Ammon's horn (tissue), 1 donor: ENCODE results near the gene CRX.
"Not testable (repeated sequence)": the region's sequence is repeated elsewhere in the genome, so short reads cannot be mapped to it uniquely, and the experiment has no call there.

ENCODE experiments used
- DNase-seq: peaks from one replicate; pipeline ENCODE4 v3.0.0-alpha.2; 2016; ENCODE audit warnings: low spot score

Gene CRX

DNA sequence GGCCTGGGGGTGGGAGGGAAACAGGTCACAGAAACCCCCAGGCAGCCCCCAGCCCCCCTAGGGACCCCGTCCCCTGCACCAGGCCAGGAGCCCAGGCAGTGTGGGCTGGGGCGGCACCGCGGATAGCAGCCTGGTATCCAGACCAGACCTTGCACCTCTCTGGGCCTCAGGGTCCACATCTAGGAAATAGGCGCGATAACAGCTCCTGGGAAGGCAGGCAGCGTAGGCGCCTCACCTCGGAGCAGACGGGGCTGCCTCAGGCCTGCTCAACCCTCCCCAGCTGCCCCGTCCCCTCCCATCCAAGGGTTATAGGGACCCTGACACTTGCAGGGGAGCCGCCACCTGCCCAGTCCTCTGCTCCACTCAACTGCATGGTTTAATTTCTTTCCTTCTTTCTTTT is 18.1 kb upstream of the CRX start:
- not testable (repeated sequence) for DNase-seq

DNA sequence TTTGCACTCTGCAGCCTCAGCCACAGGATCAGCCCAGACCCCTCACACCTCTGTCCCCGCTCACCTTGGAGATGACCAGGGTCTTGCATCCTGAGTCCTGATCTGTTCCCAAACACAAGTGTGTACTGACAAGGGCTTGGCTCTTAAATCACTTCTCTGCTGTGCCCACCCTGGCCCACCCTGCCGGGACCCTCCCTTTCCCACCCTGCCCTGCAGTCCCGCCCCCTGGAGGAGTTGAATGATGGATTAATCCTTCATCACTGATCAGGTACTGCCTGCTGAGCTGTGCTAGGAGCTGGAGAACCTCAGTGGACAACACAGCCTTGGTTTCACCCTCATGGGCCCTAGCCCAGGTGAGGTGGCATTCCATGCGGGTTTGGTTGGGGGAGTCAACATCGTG is 17.3 kb upstream of the CRX start, which contains the start of gene TPRX1:
TPRX1 (minus strand) TSS at position 101 of the 400 bp plus-strand sequence; CDS start at position 89, 12 bp downstream.
- not testable (repeated sequence) for DNase-seq

DNA sequence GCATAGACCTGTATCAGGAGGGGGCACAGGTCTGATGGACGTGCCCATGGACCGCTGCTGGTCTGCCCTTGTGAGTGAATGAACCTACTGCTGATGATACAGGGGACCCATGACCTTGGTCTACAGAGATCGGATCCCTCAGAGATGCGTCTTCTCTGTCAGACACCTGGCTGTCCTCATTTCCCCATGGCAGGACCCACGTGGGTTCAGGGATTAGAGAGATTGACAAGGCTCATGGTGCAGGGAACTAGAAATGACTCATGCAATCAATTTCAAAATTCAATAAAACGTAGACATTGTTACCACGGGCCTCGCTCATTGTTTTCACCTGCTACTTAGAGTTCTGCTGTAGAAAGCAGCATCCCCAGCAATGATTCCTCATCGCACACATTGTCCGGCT is 16.4 kb upstream of the CRX start:
- no peak for DNase-seq

DNA sequence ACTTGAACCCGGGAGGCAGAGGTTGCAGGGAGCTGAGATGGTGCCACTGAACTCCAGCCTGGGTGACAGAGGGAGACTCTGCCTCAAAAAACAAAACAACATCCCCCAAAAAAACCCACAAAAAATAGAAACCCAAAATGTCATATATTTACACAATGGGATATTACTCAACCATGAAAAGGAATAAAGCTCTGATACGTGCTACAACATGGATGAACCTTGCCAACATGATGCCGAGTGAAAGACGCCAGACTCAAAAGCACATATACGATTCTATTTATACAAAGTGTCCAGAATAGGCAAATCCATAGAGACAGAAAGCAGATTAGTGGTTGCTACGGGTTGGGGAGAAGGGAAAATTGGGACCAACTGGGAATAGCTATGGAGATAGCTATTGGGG is 15.3 kb upstream of the CRX start:
- DNase-seq = no peak

DNA sequence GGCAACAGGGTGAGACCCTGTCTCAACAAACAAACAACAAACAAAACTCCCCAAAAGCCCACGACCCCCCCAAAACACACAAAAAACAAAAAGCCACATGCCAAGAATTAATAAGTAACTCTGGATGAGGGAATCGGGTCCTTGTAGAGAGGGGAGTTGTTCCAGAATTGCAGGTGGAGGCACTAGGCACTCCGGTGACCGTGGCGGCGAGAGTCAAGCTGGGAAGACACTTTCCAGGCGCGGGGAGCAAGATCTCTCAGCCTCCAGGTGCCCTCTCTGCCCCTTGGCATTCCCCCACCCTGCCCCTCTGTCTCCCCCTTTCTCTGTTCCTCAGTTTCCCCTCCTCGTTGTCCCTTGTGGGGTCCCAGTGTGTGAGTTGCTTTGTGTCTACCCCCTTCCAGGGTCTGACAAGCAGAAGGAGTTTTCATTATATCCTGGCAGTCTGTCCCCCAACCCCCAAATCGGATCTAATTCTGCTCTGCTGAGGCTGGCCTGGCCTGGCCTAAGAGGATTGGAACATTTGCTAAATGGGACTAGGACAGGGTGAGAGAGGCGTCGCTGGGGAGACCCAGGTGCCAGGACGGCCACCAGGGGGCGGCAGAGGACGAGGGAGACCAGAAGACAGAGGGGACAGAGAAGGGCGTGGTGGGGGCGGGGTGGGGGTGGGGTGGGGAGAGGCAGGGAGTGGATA is 8.3 kb upstream of the CRX start:
- peak; percentile 46 for DNase-seq

DNA sequence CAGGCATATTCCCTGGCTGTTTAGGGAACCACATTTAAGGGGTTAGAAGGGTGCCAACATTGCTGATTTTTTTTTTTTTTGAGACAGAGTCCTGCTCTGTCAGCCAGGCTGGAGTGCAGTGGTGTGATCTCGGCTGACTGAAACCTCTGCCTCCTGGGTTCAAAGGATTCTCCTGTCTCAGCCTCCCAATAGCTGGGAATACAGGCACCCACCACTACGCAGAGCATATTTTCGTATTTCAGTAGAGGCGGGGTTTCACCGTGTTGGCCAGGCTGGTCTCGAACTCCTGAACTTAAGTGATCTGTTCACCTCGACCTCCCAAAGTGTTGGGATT is 7.8 kb upstream of the CRX start:
- no peak for DNase-seq

DNA sequence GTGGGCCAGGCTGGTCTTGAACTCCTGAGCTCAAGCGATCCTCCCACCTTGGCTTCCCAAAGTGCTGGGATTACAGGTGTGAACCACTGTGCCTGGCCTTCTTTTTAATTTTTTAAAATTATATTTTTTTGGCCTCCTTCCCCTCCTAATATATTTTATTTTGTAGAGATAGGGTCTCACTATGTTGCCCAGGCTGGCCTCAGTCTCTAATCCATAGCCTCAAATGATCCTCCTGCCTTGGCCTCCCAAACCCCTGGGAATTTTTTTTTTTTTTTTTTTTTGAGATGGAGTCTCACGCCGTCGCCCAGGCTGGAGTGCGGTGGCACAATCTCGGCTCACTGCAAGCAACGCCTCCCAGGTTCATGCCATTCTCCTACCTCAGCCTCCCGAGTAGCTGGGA is 5.5 kb upstream of the CRX start:
- not testable (repeated sequence) for DNase-seq

DNA sequence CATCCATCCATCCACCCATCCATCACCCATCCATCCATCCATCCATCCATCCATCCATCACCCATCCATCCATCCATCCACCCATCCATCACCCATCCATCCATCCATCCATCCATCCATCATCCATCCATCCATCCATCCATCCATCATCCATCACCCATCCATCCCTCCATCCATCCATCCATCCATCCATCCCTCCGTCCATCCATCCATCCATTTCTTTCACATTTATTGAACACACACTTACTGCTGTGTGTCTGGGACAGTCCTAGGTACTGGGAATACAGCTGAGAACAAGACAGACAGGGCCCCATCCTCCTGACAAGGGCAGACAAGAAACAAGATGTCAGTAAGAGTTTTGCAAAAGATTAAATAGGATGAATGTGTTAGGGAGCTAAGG is 3.5 kb upstream of the CRX start:
- not testable (repeated sequence) for DNase-seq

DNA sequence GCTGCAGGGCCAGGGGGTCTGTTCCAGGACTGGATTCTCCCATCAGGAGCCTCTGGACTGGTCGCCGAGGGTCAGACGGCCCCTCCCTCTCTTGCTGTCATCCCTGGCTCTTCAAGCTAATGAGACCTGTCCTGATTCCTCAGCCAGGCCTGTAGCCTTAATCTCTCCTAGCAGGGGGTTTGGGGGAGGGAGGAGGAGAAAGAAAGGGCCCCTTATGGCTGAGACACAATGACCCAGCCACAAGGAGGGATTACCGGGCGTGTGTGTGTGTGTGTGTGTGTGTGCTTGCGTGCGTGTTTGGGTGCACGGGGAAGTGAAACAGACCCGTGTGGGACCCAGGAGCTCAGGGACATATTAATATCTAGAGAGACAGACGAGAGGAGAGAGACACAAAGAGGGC is 1.9 kb upstream of the CRX start:
- no peak for DNase-seq

DNA sequence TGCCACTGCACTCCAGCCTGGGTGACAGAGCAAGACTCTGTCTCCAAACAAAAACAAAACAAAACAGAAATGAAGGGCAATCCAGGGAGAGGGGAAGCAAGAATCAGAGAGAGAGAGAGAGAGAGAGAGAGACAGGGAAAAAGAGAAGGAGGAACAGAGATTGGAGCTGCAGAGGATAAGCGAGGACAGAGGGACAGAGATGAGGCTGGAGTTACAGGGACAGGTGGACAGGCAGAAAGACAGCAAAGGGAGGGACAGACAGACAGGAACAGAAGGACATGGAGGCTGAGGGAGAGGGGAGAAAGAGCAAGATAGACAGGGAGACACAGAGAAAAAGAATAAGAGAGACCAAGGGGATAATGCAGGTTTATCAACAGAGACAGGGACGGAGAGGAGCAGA is 1.3 kb upstream of the CRX start:
- no peak for DNase-seq

DNA sequence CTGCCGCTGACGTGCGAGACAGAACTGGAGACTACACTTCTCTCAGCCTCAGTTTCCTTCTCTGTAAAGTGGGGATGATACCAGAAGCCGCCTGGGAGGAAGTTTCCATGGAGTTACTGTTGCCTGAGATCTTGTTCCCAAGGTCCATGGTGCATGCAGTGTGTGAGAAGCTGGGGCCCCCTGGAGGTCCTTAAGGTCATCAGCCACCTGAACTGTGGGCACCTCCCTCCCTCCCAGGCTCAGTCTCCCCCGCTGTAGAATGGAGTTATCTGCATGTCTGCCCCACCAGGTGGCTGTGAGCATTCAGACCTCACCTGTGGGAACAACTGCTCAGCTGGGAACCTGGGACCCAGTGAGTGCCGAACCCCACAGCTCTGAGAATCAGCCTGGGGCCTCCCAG is 2.7 kb downstream of the CRX start:
- DNase-seq = no peak

DNA sequence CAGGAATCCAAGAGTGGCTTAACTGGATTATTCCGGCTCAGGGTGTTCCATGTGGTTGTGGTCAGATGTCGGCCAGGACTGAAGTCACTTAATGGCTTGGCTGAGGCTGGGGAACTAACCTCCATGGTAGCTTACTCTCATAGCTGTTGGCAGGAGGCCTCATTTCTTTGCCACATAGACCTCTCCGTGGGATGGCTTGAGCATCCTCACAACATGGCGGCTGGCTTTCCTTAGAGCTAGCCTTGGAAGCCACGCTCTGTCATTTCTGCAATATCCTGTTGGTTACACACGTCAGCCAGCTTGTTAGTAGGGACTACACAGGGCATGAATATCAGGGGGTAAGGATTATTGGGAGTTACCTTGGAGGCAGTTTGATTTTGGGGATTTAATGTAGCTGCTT is 5.1 kb downstream of the CRX start:
- DNase-seq = no peak

DNA sequence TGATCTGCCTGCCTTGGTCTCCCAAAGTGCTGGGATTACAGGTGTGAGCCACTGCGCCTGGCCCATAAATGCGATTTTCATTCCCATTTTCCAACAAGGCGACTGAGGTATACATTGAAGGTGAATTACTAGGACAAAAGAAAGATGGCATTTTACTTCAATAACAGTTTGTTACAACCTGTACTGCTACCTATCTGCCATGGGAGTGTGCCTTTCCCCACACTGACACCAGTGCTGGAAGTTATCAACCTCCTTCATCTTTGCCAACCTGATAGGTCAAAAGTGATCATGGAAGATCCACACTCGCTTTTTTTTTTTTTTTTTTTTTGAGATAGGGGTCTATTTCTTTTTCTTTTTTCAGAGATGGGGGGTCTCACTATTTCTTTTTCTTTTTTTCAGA is 11.0 kb downstream of the CRX start:
- DNase-seq = no peak

DNA sequence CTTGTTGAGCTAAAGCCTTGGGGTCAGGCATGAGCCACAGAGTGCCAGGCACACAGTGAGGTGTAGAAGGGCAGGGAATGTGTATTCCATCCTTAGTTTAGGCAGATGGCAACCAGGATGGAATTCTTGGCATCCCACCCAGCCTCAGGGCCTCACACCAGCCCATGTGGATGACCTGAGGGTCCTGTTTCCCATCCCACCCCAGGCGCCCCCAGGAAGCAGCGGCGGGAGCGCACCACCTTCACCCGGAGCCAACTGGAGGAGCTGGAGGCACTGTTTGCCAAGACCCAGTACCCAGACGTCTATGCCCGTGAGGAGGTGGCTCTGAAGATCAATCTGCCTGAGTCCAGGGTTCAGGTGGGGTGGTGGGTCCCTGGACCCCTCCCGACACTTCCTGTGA is 14.3 kb downstream of the CRX start:
- no peak for DNase-seq

DNA sequence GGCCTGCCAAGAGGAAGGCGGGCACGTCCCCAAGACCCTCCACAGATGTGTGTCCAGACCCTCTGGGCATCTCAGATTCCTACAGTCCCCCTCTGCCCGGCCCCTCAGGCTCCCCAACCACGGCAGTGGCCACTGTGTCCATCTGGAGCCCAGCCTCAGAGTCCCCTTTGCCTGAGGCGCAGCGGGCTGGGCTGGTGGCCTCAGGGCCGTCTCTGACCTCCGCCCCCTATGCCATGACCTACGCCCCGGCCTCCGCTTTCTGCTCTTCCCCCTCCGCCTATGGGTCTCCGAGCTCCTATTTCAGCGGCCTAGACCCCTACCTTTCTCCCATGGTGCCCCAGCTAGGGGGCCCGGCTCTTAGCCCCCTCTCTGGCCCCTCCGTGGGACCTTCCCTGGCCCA is 17.7 kb downstream of the CRX start:
- no peak for DNase-seq

DNA sequence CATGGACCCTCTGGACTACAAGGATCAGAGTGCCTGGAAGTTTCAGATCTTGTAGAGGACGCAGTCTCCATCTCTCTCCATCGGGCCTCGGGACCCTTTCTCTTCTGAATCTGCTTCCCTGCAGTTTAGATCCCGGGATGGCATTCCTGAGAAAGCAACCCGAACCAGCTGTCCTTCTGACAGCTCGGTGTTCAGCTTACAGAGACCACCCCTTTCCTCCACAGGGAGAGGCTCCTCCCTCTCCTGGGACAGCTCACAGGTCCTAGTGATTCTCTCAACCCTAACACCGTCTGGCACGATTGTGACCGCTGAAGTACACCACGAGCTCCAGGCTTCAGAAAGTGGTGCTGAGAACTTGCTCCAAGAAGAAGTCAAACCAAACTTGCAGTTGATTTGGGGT is 18.2 kb downstream of the CRX start:
- no peak for DNase-seq

DNA sequence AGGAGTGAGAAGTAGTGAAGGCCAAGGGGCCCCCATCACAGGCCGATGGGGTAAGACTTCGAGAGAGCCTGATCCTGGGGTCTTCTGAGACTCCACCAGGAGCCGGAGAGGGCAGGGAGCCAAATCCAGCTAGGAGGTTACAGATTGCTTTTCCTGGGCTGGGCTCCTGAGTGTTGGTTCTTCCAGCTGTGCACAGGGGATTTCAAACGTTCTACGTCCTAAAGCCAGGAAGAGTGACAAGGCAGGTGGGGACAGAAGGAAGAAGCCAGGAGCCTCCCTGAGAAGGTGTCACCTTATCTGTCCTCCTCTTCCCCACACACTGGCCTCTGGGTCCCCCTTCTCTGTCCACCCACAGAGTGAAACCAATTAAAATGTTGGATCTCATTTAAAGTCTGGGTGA is 21.2 kb downstream of the CRX start:
- DNase-seq = no peak

DNA sequence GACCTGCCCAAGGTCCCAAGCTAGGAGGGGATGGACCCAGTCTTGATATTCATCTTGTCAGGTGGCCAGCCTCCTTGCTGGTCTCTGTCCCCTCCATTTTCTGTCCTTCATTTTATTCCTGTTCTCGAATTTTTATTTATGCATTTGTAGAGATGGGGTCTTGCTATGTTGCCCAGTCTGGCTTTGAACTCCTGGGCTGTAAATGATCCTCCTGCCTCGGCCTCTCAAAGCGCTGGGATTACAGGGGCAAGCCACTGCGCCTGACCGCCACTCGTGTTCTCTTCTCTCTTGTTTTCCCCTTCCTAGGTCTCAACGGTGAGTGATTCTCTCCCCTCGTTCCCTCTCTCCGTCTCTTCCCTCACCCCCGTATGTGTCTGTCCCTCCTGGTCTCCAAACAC is 26.7 kb downstream of the CRX start:
- no peak for DNase-seq

DNA sequence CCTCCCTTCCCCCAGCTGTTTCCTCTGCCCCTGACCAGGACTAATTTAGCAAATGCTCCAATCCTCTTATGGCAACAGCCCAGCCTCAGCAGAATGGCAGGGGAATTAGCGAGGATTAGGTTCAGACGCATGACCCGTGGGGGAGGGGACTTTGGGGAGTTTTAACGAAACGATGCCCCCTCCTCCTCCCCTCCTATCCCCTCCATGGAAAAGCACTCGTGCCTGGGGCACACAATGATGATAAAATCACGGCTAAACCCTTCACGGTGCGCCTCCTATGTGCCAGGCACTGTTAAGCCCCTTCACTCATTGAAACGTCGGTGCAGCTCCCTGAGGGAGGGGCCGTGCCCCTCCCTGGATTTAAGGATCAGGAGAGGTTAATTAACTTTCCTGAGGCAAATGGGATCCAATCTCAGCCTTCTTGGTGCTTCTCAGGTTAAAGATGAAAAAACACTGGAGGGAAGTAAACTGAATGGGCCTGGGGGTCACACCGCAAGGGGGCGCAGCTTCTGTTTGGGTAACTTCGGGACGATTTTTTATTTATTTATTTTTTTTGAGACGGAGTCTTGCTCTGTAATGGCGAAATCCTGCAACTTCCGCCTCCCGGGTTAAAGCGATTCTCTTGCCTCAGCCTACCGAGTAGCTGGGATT is 27.2 kb downstream of the CRX start:
- no peak for DNase-seq

DNA sequence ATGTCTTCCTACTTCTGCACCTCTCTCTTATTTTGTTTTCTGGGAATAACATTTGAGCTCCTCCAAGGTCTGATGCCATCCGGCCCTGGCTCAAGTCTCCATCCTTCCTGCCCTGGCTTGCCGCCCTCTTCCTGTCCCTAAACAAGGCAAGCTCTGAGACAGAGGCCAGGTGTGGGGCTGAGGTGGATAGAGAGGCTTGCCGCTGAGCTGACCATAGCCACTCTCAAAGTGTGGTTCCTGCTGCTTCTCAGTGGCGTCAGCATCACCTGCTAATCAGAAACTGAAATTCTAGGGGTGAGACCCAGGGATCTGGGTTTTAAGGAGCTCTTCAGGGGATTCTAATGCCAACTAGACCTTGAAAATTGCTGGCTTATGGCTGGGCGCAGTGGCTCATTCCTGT is 31.3 kb downstream of the CRX start:
- no peak for DNase-seq

DNA sequence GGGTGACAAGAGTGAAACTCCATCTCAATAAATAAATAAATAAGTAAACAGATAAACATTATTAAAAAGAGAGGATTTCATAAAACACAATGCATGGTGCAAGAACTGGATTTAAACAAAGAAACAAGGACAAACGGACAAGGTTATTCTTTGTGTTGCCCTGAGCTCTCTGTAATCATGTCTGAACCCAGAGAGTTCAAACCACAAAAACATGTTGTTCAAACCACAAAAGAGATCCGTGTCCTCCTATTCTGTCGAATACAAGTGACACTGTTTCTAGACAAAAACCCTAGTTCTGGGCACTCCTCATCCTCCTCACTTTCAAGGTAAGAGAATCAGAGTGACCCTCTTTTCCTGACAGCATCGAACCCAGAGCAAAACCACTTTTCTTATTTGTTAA is 32.7 kb downstream of the CRX start:
- DNase-seq = no peak

DNA sequence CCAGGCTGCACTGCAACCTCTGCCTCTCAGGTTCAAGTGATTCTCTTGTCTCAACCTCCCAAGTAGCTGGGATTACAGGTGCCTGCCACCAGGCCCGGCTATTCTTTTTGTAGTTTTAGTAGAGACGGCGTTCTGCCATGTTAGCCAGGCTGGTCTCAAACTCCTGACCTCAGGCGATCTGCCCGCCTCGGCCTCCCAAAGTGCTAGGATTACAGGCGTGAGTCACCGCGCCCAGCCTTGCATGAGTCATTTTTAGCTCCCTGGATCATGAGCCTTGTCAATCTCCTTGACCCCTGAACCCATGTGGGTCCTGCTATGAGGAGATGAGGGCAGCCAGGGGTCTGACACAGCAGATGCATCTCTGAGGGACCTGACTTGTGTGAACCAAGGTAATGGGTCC is 36.5 kb downstream of the CRX start:
- DNase-seq = not testable (repeated sequence)

DNA sequence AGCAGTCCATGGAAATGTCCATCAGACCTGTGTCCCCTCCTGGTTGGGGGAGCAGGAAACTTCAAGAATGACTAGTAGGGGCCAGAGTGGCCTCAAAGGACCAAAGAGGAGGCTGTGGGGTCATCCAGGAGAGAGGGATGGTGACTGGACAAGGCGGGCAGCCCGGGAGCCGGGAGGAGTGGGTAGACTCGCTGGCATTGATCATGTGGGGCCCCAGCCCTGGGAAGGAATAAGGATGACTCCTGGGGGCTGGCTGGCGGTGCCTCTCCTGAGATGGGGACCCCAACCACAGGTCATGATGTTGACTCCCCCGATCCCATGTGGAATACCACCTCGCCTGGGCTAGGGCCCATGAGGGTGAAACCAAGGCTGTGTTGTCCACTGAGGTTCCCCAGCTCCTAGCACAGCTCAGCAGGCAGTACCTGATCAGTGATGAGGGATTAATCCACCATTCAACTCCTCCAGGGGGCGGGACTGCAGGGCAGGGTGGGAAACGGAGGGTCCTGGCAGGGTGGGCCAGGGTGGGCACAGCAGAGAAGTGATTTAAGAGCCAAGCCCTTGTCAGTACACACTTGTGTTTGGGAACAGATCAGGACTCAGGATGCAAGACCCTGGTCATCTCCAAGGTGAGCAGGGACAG is 37.0 kb downstream of the CRX start, which contains the start of gene TPRX2:
TPRX2 (plus strand) TSS at position 590 of the 640 bp plus-strand sequence; CDS start at position 602, 12 bp downstream.
- DNase-seq = not testable (repeated sequence)
